Measurements from ENCODE around the gene HOXC6. TPM values are rescaled to one million over a fixed set of nuclear protein-coding genes. Genes with fewer than 3 reads are reported as not detected.
A peak's percentile ranks its signal among the peaks of the same experiment; 100 is the strongest.

HOXC6 gene
- polyA plus RNA-seq, 1 experiment: 0.02 TPM

- no peak for DNase-seq (ENCODE audit: low read depth, low spot score)
- Histone ChIP-seq H3K27me3 (ENCODE audit: control insufficient read depth, insufficient read depth, low read length) (peaks cover 97% of the 10 kb centered on the region), H3K9me3 (ENCODE audit: control insufficient read depth, insufficient read depth, low read length) (peaks cover 12% of the 10 kb centered on the region; the same call in 1 of the 2 replicates), H3K27ac (ENCODE audit: low read depth, low read length) (no peak overlapping the region), H3K4me3 (ENCODE audit: low read depth, low read length) (no peak overlapping the region)
- no peak for TF ChIP-seq CTCF (IDR thresholded peaks at IDR 0.05; ENCODE audit: low read depth, low read length)
- POLR2A ChIA-PET: interaction anchor here (0.6 kb wide), 1 partner anchor 175 kb away, joined by 4 read pairs; no protein-coding TSS in a partner anchor
- CTCF ChIA-PET: interaction anchor here (0.5 to 1.2 kb wide), 3 partner anchors 10 to 354 kb away, joined by 3 to 4 read pairs (median 4); no protein-coding TSS in a partner anchor
Measured at GRCh38 chr12:54016478-54016964, 11.7 kb upstream of the HOXC6 start.

- no peak for TF ChIP-seq CTCF (IDR thresholded peaks at IDR 0.05; ENCODE audit: low read depth, low read length)
- Histone ChIP-seq H3K27me3 (ENCODE audit: control insufficient read depth, insufficient read depth, low read length) (peaks cover 98% of the 10 kb centered on the region), H3K9me3 (ENCODE audit: control insufficient read depth, insufficient read depth, low read length) (peaks cover 12% of the 10 kb centered on the region; the same call in 1 of the 2 replicates), H3K4me3 (ENCODE audit: low read depth, low read length) (peak overlapping the region; percentile 40), H3K27ac (ENCODE audit: low read depth, low read length) (no peak overlapping the region)
- ChIA-PET POLR2A (interaction anchor here (0.6 kb wide), 1 partner anchor 10 kb away, joined by 3 read pairs; no protein-coding TSS in a partner anchor), CTCF (interaction anchor here (1.2 to 1.3 kb wide), 2 partner anchors 10 to 184 kb away, joined by 4 to 12 read pairs; no protein-coding TSS in a partner anchor)
- no peak for DNase-seq (ENCODE audit: low read depth, low spot score)
Measured at GRCh38 chr12:54017027-54017788, 11.0 kb upstream of the HOXC6 start.

DNA sequence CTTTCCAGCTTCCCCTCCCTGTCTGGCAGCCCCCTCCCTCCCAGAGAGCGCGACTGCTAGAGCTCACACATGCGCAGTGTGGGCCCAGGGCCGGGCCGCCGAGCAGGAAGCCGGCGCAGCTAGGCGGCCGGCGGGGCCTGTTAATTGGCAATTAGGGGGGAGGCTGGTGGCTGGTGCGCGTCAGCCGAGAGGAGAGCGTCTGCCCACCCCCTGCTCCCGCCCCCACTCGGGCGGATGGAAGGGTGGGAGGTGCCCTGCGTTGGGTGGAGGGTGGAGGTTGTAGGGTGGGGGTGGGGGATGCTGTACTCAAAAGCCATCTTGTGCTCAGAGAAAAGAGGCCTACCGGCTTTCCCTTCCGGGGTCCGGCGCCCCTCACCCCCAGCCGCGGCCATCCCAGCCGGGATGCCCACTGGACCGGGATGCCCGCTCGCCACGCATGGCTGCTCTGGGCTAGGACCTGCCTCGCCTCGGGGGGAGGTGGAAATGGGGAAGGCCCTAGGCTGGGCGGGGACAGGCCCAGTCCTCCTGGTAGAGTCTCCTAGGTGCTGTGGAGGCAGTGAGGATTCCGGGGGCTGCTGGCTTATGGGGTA, 10.3 kb upstream of the HOXC6 start:
- Histone ChIP-seq H3K4me3 (ENCODE audit: low read depth, low read length) (peak overlapping the region; percentile 40), H3K27ac (ENCODE audit: low read depth, low read length) (no peak overlapping the region), H3K27me3 (ENCODE audit: control insufficient read depth, insufficient read depth, low read length) (peaks cover 99% of the 10 kb centered on the region), H3K9me3 (ENCODE audit: control insufficient read depth, insufficient read depth, low read length) (peaks cover 12% of the 10 kb centered on the region; the same call in 1 of the 2 replicates)
- TF ChIP-seq CTCF (IDR thresholded peaks at IDR 0.05; ENCODE audit: low read depth, low read length): no peak
- no peak for DNase-seq (ENCODE audit: low read depth, low spot score)
- POLR2A ChIA-PET: interaction anchor here (0.6 kb wide), 1 partner anchor 11 kb away, joined by 3 read pairs; no protein-coding TSS in a partner anchor
- CTCF ChIA-PET: interaction anchor here (1.2 to 1.3 kb wide), 2 partner anchors 11 to 183 kb away, joined by 4 to 12 read pairs; no protein-coding TSS in a partner anchor

DNA sequence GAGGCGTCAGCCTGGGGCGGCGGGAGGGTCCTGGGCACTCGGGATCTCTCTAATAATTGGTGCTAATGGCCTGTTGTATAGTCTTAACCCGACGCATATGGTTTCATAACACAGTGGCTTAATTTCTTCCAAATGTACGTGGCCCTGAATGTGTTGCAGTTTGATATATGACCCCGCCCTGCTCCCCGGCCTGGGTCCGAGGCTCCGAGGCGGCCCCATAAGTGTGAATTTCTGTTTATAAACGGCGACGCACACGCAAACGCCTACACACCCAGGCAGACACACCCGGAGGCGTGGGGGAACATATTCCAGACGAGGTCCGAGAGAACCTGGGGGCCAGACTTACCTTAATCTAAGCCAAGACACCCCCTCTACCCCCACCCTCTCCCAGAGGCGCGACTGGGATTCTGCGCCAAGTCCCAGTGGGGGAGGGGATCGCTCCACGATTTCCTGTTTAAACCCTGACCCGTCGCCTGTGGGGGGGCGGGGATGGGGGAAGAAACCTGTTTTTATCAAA, 9.7 kb upstream of the HOXC6 start:
- ChIA-PET CTCF (no interaction called here), POLR2A (no interaction called here)
- no peak overlapping the region for H3K27ac ChIP-seq (ENCODE audit: low read depth, low read length)
- H3K4me3 ChIP-seq (ENCODE audit: low read depth, low read length): no peak overlapping the region
- no peak for TF ChIP-seq CTCF (IDR thresholded peaks at IDR 0.05; ENCODE audit: low read depth, low read length)
- no peak for DNase-seq (ENCODE audit: low read depth, low spot score)
- peaks cover 12% of the 10 kb centered on the region; the same call in 1 of the 2 replicates for H3K9me3 ChIP-seq (ENCODE audit: control insufficient read depth, insufficient read depth, low read length)
- peaks cover 99% of the 10 kb centered on the region for H3K27me3 ChIP-seq (ENCODE audit: control insufficient read depth, insufficient read depth, low read length)

All from AG04450 (cell line).